LNCAP (cell line): ENCODE data around the gene PEA15.
A peak's percentile ranks its signal among the peaks of the same experiment; 100 is the strongest.

Experiments
- CTCF ChIP-seq: fragments of 450-650 bp; IDR thresholded peaks from 2 replicates; pipeline ENCODE4 v1.5.1; 2017; ENCODE audit warnings: mild to moderate bottlenecking

The PEA15 gene

GRCh38 chr1:160192234-160192633 lies 12.9 kb upstream of the PEA15 start:
- TF ChIP-seq CTCF, result no peak

- peak; percentile 98 for TF ChIP-seq CTCF
Observed at GRCh38 chr1:160193091-160193819, 11.9 kb upstream of the PEA15 start.

GRCh38 chr1:160193832-160194736 lies 11.1 kb upstream of the PEA15 start:
- TF ChIP-seq CTCF, result no peak

GRCh38 chr1:160194737-160195059 lies 10.5 kb upstream of the PEA15 start:
- no peak for TF ChIP-seq CTCF

GRCh38 chr1:160196143-160196542 lies 9.0 kb upstream of the PEA15 start:
- no peak for TF ChIP-seq CTCF

- no peak for TF ChIP-seq CTCF
Observed at GRCh38 chr1:160197231-160197630, 8.0 kb upstream of the PEA15 start.

GRCh38 chr1:160200786-160201185 lies 4.4 kb upstream of the PEA15 start:
- TF ChIP-seq CTCF, result no peak
